Progenitor cell of endocrine pancreas (in vitro differentiated cells): Measurements from ENCODE around the gene FGF9. TPM values are rescaled to one million over a fixed set of nuclear protein-coding genes. Genes with fewer than 3 reads are reported as not detected.

Source experiments
- DNase-seq: peaks from one replicate; pipeline ENCODE4 v3.0.0; 2021; ENCODE audit warnings: low spot score; ENCODE audit not compliant: unreplicated experiment
- H3K27ac Mint-ChIP-seq: 2 replicates; pipeline ENCODE4 v1.8.0; 2021; ENCODE audit warnings: mild to moderate bottlenecking, moderate library complexity, mixed read lengths
- H3K27me3 Mint-ChIP-seq: 2 replicates; pipeline ENCODE4 v1.8.0; 2021; ENCODE audit warnings: mixed read lengths
- H3K36me3 Mint-ChIP-seq: 2 replicates; pipeline ENCODE4 v1.8.0; 2022; ENCODE audit warnings: mixed read lengths; ENCODE audit not compliant: insufficient read depth
- H3K4me1 Mint-ChIP-seq: 2 replicates; pipeline ENCODE4 v1.8.0; 2021; ENCODE audit warnings: low read depth, mixed read lengths
- H3K4me3 Mint-ChIP-seq: 2 replicates; pipeline ENCODE4 v1.8.0; 2021; ENCODE audit warnings: low read depth, mild to moderate bottlenecking, moderate library complexity, mixed read lengths
- H3K9me3 Mint-ChIP-seq: 2 replicates; pipeline ENCODE4 v1.8.0; 2021; ENCODE audit warnings: low read depth, mixed read lengths
- total RNA-seq: library from RNA; stranded (reverse); gene quantifications from 2 replicates; pipeline ENCODE4 v1.2.1, GENCODE V29; 2021
- TF ChIP-seq, protein P1 (sequence below): fragments of 200-600 bp; sonication (generic); IDR thresholded peaks from one replicate; pipeline ENCODE4 v1.5.0; 2021; ENCODE audit warnings: antibody characterized with exemption, mild to moderate bottlenecking; ENCODE audit not compliant: unreplicated experiment

FGF9 gene
- total RNA-seq, 1 donor from 2014 or later: 15.9 TPM

DNA sequence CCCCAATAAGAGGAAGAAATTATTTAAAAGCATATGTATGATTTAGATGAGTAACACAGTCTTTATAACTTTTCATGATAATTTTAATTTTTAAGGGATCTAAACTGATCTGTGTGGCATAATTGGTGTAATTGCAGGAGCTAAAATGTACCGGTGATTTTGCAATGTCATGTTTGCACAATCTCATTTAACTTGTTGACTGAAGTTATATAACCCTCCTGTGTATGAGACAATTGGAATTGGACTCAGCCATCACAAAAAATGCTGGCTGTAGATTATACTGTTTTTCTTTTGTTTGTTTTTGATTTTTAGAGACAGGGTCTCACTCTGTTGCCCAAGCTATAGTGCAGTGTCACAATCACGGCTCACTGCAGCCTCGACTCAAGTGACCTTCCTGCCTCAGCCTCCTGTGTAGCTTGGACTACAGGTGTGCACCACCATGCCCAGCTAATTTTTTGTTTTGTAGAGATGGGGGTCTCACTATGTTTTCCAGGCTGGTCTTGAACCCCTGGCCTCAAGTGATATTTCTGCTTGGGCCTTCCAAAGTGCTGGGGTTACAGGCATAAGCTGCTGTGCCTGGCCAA, 26.1 kb downstream of the FGF9 start:
- H3K9me3 Mint-ChIP-seq: no peaks in the 10 kb centered on the region
- DNase-seq: no peak
- H3K27ac Mint-ChIP-seq: no peak overlapping the region
- no peaks in the 10 kb centered on the region for H3K27me3 Mint-ChIP-seq
- peaks cover 9% of the 10 kb centered on the region for H3K4me1 Mint-ChIP-seq
- peaks cover 7% of the 10 kb centered on the region for H3K36me3 Mint-ChIP-seq
- TF ChIP-seq, protein P1, sequence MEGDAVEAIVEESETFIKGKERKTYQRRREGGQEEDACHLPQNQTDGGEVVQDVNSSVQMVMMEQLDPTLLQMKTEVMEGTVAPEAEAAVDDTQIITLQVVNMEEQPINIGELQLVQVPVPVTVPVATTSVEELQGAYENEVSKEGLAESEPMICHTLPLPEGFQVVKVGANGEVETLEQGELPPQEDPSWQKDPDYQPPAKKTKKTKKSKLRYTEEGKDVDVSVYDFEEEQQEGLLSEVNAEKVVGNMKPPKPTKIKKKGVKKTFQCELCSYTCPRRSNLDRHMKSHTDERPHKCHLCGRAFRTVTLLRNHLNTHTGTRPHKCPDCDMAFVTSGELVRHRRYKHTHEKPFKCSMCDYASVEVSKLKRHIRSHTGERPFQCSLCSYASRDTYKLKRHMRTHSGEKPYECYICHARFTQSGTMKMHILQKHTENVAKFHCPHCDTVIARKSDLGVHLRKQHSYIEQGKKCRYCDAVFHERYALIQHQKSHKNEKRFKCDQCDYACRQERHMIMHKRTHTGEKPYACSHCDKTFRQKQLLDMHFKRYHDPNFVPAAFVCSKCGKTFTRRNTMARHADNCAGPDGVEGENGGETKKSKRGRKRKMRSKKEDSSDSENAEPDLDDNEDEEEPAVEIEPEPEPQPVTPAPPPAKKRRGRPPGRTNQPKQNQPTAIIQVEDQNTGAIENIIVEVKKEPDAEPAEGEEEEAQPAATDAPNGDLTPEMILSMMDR: no peak
- no peak overlapping the region for H3K4me3 Mint-ChIP-seq

DNA sequence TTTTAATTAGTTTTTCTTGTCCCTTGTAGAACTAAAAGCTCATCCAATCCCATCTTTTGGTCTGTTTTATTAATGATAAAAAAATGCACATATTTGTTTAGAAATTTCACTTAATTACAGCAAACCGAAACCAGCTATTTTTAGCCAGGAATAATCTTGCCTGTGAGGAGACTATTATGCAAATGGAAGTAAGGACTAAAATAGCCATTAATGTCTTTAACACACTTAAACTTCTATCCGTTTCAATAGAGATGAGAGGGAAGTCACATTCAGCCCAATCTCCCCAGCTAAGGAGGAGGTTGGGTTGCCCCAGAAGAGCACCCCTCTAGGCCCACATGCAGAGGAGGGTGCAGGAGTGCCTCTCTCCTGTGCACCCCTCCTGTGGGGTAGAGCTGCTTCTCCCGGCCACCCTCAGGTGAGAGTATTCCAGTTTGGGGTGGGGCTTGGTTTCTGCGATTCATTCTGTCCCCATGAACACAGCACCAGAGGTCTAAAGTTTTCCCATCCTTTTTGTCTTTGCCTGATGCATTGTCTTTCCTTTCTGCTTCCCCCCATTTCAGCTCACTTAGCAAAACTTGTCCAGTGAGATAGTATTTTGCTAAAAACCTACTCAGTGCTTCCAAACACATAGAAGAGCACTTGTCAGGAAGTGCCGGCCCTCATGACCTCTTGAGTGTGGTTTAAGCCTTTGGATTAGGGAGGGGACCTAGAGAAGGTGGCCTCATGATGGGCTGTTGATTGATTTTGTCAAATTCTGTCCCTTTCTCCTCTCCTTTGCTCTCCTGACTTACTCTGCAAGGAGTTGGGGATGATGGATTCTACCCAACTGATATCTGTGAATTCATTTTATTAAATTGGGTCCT, 28.2 kb downstream of the FGF9 start:
- Mint-ChIP-seq H3K27ac (no peak overlapping the region), H3K9me3 (no peaks in the 10 kb centered on the region), H3K27me3 (no peaks in the 10 kb centered on the region), H3K36me3 (peaks cover 9% of the 10 kb centered on the region), H3K4me1 (peaks cover 8% of the 10 kb centered on the region), H3K4me3 (no peak overlapping the region)
- TF ChIP-seq, protein P1: no peak
- no peak for DNase-seq

DNA sequence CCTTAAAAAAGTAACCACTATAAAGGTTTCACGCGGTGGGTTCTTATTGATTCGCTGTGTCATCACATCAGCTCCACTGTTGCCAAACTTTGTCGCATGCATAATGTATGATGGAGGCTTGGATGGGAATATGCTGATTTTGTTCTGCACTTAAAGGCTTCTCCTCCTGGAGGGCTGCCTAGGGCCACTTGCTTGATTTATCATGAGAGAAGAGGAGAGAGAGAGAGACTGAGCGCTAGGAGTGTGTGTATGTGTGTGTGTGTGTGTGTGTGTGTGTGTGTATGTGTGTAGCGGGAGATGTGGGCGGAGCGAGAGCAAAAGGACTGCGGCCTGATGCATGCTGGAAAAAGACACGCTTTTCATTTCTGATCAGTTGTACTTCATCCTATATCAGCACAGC, 30.6 kb downstream of the FGF9 start:
- DNase-seq: no peak
- Mint-ChIP-seq H3K4me3 (no peak overlapping the region), H3K27ac (no peak overlapping the region), H3K27me3 (no peaks in the 10 kb centered on the region), H3K9me3 (no peaks in the 10 kb centered on the region), H3K4me1 (peaks cover 4% of the 10 kb centered on the region), H3K36me3 (peaks cover 9% of the 10 kb centered on the region)
- TF ChIP-seq, protein P1: no peak

DNA sequence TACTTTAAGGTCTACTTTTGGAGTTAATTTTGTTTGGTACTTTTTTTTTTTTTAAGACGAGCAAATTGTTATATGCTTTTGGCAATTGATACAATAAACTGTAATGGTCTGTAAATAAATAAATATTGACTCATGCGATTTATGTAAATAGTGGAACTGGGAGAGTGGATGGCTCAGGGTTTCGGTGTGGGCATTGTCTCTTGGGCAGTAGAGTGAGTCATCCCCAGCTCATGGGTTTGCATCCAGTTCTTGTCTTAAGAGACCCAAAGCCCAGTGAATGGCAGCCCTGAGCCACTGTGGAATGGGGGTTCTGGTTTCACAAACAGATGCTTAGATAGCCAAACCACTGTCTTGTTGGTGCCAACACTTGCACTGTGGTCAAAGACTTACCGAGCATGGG, 33.0 kb downstream of the FGF9 start:
- H3K9me3 Mint-ChIP-seq: no peaks in the 10 kb centered on the region
- peaks cover 9% of the 10 kb centered on the region for H3K36me3 Mint-ChIP-seq
- no peaks in the 10 kb centered on the region for H3K27me3 Mint-ChIP-seq
- DNase-seq: no peak
- peaks cover 4% of the 10 kb centered on the region for H3K4me1 Mint-ChIP-seq
- H3K4me3 Mint-ChIP-seq: no peak overlapping the region
- TF ChIP-seq, protein P1: no peak
- H3K27ac Mint-ChIP-seq: no peak overlapping the region

DNA sequence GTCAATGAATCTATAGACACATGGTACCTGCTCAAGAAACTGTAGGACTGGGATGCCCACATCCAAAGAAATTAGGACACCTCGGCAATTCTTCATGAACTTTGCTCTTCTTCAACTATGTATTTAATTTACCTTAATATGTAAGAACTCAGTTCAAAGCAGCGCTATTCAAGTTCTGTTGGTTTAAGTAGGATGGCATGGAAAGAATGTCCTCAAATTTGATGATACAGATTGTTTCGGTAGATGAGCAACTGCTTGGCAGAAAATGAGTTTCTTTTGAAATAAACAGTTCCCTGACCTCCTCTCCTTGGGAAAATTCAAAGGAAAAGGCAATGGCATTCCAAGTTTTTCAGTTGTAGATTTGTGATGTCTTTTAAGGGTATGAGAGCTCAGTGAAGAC, 36.7 kb downstream of the FGF9 start:
- no peaks in the 10 kb centered on the region for H3K4me1 Mint-ChIP-seq
- H3K27ac Mint-ChIP-seq: no peak overlapping the region
- H3K9me3 Mint-ChIP-seq: peaks cover 10% of the 10 kb centered on the region
- H3K4me3 Mint-ChIP-seq: no peak overlapping the region
- DNase-seq: no peak
- no peaks in the 10 kb centered on the region for H3K27me3 Mint-ChIP-seq
- TF ChIP-seq, protein P1: no peak
- H3K36me3 Mint-ChIP-seq: peaks cover 7% of the 10 kb centered on the region
